ENCODE results near the gene SPOCK1.

Gene SPOCK1

GRCh38 chr5:137216976-137217598 is 282.0 kb downstream of the SPOCK1 start:
- no peak for DNase-seq

GRCh38 chr5:137215780-137216179 is 283.3 kb downstream of the SPOCK1 start:
- no peak for DNase-seq

- no peak for DNase-seq
These were observed 283.9 kb downstream of the SPOCK1 start for GRCh38 chr5:137215261-137215660.

GRCh38 chr5:137214446-137215189 is 284.5 kb downstream of the SPOCK1 start:
- DNase-seq = no peak

- no peak for DNase-seq
These were observed 286.7 kb downstream of the SPOCK1 start for GRCh38 chr5:137212471-137212870.

GRCh38 chr5:137209232-137209809 is 289.8 kb downstream of the SPOCK1 start:
- no peak for DNase-seq

- no peak for DNase-seq
These were observed 291.9 kb downstream of the SPOCK1 start for GRCh38 chr5:137207023-137207760.

- DNase-seq = no peak
These were observed 293.0 kb downstream of the SPOCK1 start for GRCh38 chr5:137206030-137206715.

GRCh38 chr5:137205231-137206027 is 293.7 kb downstream of the SPOCK1 start:
- DNase-seq = no peak

- DNase-seq = no peak
These were observed 296.0 kb downstream of the SPOCK1 start for GRCh38 chr5:137203011-137203632.

- DNase-seq = no peak
These were observed 297.2 kb downstream of the SPOCK1 start for GRCh38 chr5:137201876-137202275.

GRCh38 chr5:137200906-137201700 is 298.0 kb downstream of the SPOCK1 start:
- no peak for DNase-seq

GRCh38 chr5:137199966-137200365 is 299.2 kb downstream of the SPOCK1 start:
- DNase-seq = no peak

GRCh38 chr5:137199201-137199600 is 299.9 kb downstream of the SPOCK1 start:
- DNase-seq = no peak

GRCh38 chr5:137195483-137195882 is 303.6 kb downstream of the SPOCK1 start:
- DNase-seq = no peak

- DNase-seq = no peak
These were observed 304.8 kb downstream of the SPOCK1 start for GRCh38 chr5:137194300-137194699.

GRCh38 chr5:137192293-137192743 is 306.8 kb downstream of the SPOCK1 start:
- DNase-seq = no peak

- DNase-seq = no peak
These were observed 307.9 kb downstream of the SPOCK1 start for GRCh38 chr5:137191179-137191578.

- no peak for DNase-seq
These were observed 308.7 kb downstream of the SPOCK1 start for GRCh38 chr5:137190441-137190840.

GRCh38 chr5:137190031-137190430 is 309.1 kb downstream of the SPOCK1 start:
- DNase-seq = no peak

GRCh38 chr5:137188566-137188965 is 310.6 kb downstream of the SPOCK1 start:
- DNase-seq = no peak

Data from CD4-positive, alpha-beta T cell treated with Interferon gamma for 1 hour (primary cell).